SK-N-SH treated with all-trans-retinoic acid at 6 μM for 48 hours (cell line): Measurements from ENCODE around the gene ZNF518B.

Experiments used
- ATAC-seq: fragments of 200-7000 bp; cut with Tn5 transposase; 3 replicates; pipeline ENCODE4 v1.9.1; 2020; ENCODE audit warnings: mild to moderate bottlenecking, moderate library complexity
- ARNTL ChIP-seq: fragments of 450-650 bp; formaldehyde crosslinking; IDR thresholded peaks from 2 replicates; pipeline ENCODE4 v1.5.0; 2020; ENCODE audit warnings: low read depth, mild to moderate bottlenecking, moderate library complexity, borderline replicate concordance
- BACH2 ChIP-seq: fragments of 250-450 bp; sonication (Bioruptor Pico); IDR thresholded peaks from 2 replicates; pipeline ENCODE4 v1.9.0; 2021; ENCODE audit warnings: mild to moderate bottlenecking, borderline replicate concordance
- CSDC2 ChIP-seq: fragments of 250-450 bp; sonication (Bioruptor Pico); IDR thresholded peaks from 2 replicates; pipeline ENCODE4 v1.5.0; 2020; ENCODE audit warnings: mild to moderate bottlenecking, moderate library complexity
- ESRRG ChIP-seq: fragments of 250-450 bp; sonication (Bioruptor Pico); IDR thresholded peaks from 2 replicates; pipeline ENCODE4 v1.6.1; 2021; ENCODE audit warnings: mild to moderate bottlenecking
- GLIS3 ChIP-seq: fragments of 250-450 bp; sonication (Bioruptor Pico); IDR thresholded peaks from 2 replicates; pipeline ENCODE4 v1.5.0; 2020; ENCODE audit warnings: mild to moderate bottlenecking, moderate library complexity
- ISL1 ChIP-seq: fragments of 250-450 bp; sonication (Bioruptor Pico); IDR thresholded peaks from 2 replicates; pipeline ENCODE4 v2.1.2; 2022; ENCODE audit warnings: mild to moderate bottlenecking, moderate library complexity
- PPARA ChIP-seq: fragments of 250-450 bp; sonication (Bioruptor Pico); IDR thresholded peaks from 2 replicates; pipeline ENCODE4 v1.5.0; 2020; ENCODE audit warnings: mild to moderate bottlenecking, borderline replicate concordance
- RARB ChIP-seq: fragments of 250-450 bp; sonication (Bioruptor Pico); IDR thresholded peaks from 2 replicates; pipeline ENCODE4 v1.8.0; 2021; ENCODE audit warnings: mild to moderate bottlenecking, moderate library complexity
- TCF4 ChIP-seq: fragments of 250-450 bp; sonication (Bioruptor Pico); IDR thresholded peaks from 2 replicates; pipeline ENCODE4 v1.8.0; 2021; ENCODE audit warnings: mild to moderate bottlenecking, moderate library complexity, borderline replicate concordance
- TOX ChIP-seq: fragments of 250-450 bp; sonication (Bioruptor Pico); IDR thresholded peaks from 2 replicates; pipeline ENCODE4 v1.8.0; 2021; ENCODE audit warnings: mild to moderate bottlenecking, moderate library complexity, borderline replicate concordance
- ZFP30 ChIP-seq: fragments of 450-650 bp; formaldehyde crosslinking; IDR thresholded peaks from 2 replicates; pipeline ENCODE4 v1.5.0; 2022; ENCODE audit warnings: mild to moderate bottlenecking, moderate library complexity
- ZNF565 ChIP-seq: fragments of 450-650 bp; formaldehyde crosslinking; conservative IDR thresholded peaks from 2 replicates; pipeline ENCODE4 v1.5.0; 2020; ENCODE audit warnings: low read depth, mild to moderate bottlenecking, moderate library complexity
- ZNF70 ChIP-seq: fragments of 450-650 bp; formaldehyde crosslinking; IDR thresholded peaks from 2 replicates; pipeline ENCODE4 v1.5.0; 2020; ENCODE audit warnings: mild to moderate bottlenecking, moderate library complexity
- ZNF8 ChIP-seq: fragments of 450-650 bp; formaldehyde crosslinking; IDR thresholded peaks from 2 replicates; pipeline ENCODE4 v1.5.0; 2020; ENCODE audit warnings: mild to moderate bottlenecking, moderate library complexity
- TF ChIP-seq, protein P1 (sequence below): fragments of 250-450 bp; sonication (Bioruptor Pico); IDR thresholded peaks from 2 replicates; pipeline ENCODE4 v1.5.0; 2020; ENCODE audit warnings: mild to moderate bottlenecking, moderate library complexity
- TF ChIP-seq, protein P2 (sequence below): fragments of 250-450 bp; sonication (Bioruptor Pico); IDR thresholded peaks from 2 replicates; pipeline ENCODE4 v1.5.1; 2020; ENCODE audit warnings: low read depth, mild to moderate bottlenecking, moderate library complexity
- TF ChIP-seq, protein P3 (sequence below): fragments of 250-450 bp; sonication (Bioruptor Pico); IDR thresholded peaks from 2 replicates; pipeline ENCODE4 v1.8.0; 2020; ENCODE audit warnings: mild to moderate bottlenecking, moderate library complexity, borderline replicate concordance
- TF ChIP-seq, protein P4 (sequence below): fragments of 250-450 bp; sonication (Bioruptor Pico); IDR thresholded peaks from 2 replicates; pipeline ENCODE4 v1.8.0; 2021; ENCODE audit warnings: low read depth, mild to moderate bottlenecking, moderate library complexity, borderline replicate concordance
- TF ChIP-seq, protein P5 (sequence below): fragments of 250-450 bp; sonication (Bioruptor Pico); IDR thresholded peaks from 2 replicates; pipeline ENCODE4 v1.5.1; 2021; ENCODE audit warnings: mild to moderate bottlenecking, moderate library complexity

The ZNF518B gene

DNA sequence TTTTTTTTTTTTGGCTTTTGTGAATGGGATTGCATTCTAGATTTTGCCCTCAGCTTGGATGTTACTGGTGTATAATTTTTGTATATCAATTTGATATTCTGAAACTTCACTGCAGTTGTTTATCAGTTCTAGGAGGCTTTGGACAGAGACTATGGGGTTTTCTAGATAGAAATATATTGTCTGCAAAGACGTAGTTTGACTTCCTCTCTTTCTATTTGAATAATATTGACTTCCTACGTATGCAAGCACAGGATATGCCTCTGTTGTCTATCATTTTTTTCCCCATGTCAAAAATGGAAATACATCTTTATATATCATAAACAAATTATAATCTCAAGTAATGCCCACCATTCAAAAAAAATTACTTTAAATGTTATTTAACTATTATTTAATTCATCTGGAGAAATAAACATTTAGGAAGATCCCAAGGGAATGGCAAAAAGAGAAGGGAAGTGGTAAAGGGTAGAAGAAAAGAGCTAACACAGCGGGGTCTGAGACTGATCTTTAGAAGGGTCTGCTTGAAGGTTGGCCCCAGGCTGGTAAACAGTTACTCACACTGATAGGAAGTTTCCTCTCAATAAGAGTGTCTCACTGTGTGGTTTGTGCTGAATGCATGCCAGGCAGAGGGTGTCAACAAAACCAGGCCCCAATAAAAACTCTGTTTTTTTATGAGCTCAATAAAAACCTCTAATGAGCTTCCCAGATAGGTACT lies 35.7 kb downstream of the ZNF518B start (continued):
- TF ChIP-seq, protein P1, sequence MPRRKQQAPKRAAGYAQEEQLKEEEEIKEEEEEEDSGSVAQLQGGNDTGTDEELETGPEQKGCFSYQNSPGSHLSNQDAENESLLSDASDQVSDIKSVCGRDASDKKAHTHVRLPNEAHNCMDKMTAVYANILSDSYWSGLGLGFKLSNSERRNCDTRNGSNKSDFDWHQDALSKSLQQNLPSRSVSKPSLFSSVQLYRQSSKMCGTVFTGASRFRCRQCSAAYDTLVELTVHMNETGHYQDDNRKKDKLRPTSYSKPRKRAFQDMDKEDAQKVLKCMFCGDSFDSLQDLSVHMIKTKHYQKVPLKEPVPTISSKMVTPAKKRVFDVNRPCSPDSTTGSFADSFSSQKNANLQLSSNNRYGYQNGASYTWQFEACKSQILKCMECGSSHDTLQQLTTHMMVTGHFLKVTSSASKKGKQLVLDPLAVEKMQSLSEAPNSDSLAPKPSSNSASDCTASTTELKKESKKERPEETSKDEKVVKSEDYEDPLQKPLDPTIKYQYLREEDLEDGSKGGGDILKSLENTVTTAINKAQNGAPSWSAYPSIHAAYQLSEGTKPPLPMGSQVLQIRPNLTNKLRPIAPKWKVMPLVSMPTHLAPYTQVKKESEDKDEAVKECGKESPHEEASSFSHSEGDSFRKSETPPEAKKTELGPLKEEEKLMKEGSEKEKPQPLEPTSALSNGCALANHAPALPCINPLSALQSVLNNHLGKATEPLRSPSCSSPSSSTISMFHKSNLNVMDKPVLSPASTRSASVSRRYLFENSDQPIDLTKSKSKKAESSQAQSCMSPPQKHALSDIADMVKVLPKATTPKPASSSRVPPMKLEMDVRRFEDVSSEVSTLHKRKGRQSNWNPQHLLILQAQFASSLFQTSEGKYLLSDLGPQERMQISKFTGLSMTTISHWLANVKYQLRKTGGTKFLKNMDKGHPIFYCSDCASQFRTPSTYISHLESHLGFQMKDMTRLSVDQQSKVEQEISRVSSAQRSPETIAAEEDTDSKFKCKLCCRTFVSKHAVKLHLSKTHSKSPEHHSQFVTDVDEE (CRISPR knock-in tag), result no peak

DNA sequence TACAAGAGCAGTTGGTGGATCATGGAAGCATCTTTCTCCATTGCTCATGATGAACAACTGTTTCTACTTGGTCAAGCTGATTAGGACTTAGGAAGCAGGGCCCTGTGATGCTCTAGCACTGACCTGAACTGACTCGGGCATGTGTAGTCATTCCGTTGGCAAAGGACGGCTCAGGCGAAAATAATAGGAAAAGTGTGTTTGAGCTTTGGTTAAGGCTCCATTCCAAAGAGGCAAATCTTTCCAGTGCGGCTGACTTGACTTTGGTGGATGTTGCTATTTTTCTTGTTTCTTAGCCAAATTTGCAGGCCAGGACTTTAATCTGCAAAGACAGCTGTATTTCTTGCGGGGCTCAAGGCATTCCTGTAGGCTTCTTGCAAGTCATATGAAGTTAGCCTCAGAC lies 39.5 kb downstream of the ZNF518B start:
- no peak for TF ChIP-seq TOX
- TF ChIP-seq, protein P2, sequence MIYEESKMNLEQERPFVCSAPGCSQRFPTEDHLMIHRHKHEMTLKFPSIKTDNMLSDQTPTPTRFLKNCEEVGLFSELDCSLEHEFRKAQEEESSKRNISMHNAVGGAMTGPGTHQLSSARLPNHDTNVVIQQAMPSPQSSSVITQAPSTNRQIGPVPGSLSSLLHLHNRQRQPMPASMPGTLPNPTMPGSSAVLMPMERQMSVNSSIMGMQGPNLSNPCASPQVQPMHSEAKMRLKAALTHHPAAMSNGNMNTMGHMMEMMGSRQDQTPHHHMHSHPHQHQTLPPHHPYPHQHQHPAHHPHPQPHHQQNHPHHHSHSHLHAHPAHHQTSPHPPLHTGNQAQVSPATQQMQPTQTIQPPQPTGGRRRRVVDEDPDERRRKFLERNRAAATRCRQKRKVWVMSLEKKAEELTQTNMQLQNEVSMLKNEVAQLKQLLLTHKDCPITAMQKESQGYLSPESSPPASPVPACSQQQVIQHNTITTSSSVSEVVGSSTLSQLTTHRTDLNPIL (CRISPR knock-in tag), result no peak
- no peak for TF ChIP-seq ZFP30 (CRISPR knock-in tag)
- TF ChIP-seq CSDC2 (CRISPR knock-in tag), result no peak
- TF ChIP-seq, protein P3, sequence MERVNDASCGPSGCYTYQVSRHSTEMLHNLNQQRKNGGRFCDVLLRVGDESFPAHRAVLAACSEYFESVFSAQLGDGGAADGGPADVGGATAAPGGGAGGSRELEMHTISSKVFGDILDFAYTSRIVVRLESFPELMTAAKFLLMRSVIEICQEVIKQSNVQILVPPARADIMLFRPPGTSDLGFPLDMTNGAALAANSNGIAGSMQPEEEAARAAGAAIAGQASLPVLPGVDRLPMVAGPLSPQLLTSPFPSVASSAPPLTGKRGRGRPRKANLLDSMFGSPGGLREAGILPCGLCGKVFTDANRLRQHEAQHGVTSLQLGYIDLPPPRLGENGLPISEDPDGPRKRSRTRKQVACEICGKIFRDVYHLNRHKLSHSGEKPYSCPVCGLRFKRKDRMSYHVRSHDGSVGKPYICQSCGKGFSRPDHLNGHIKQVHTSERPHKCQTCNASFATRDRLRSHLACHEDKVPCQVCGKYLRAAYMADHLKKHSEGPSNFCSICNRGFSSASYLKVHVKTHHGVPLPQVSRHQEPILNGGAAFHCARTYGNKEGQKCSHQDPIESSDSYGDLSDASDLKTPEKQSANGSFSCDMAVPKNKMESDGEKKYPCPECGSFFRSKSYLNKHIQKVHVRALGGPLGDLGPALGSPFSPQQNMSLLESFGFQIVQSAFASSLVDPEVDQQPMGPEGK, result no peak
- TF ChIP-seq ZNF8 (CRISPR knock-in tag), result no peak
- no peak for TF ChIP-seq ZNF70 (CRISPR knock-in tag)
- TF ChIP-seq TCF4, result no peak
- TF ChIP-seq, protein P4, sequence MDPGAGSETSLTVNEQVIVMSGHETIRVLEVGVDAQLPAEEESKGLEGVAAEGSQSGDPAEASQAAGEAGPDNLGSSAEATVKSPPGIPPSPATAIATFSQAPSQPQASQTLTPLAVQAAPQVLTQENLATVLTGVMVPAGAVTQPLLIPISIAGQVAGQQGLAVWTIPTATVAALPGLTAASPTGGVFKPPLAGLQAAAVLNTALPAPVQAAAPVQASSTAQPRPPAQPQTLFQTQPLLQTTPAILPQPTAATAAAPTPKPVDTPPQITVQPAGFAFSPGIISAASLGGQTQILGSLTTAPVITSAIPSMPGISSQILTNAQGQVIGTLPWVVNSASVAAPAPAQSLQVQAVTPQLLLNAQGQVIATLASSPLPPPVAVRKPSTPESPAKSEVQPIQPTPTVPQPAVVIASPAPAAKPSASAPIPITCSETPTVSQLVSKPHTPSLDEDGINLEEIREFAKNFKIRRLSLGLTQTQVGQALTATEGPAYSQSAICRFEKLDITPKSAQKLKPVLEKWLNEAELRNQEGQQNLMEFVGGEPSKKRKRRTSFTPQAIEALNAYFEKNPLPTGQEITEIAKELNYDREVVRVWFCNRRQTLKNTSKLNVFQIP (CRISPR knock-in tag), result no peak
- TF ChIP-seq ZNF565 (CRISPR knock-in tag), result no peak
- no peak for TF ChIP-seq ISL1 (CRISPR knock-in tag)
- TF ChIP-seq, all 23 proteins: peak for 0
- no peak for ATAC-seq

DNA sequence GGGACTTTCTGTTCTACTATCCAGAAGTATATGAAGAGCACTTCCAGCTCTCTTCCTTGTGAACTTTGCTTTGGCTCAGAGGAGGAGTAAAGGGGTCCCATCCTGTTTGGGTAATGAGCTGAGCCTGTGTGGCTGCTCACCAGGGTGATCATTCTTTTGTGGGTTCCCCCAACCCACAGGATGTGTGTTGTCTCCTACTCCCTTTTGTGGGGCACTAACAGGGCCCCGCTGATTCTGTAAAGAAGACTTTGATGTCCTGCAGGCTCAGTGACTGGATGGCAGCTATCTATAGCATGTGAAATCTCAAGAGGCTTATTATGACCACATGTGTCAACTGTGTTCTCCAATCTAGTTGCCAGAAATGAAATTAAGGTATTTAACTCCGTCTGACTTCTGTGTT lies 40.8 kb downstream of the ZNF518B start:
- no peak for TF ChIP-seq ZNF8 (CRISPR knock-in tag)
- no peak for TF ChIP-seq RARB (CRISPR knock-in tag)
- TF ChIP-seq, protein P4 (CRISPR knock-in tag), result no peak
- no peak for TF ChIP-seq ESRRG (CRISPR knock-in tag)
- no peak for TF ChIP-seq BACH2 (CRISPR knock-in tag)
- no peak for TF ChIP-seq ZFP30 (CRISPR knock-in tag)
- TF ChIP-seq ARNTL (CRISPR knock-in tag), result no peak
- TF ChIP-seq, protein P5, sequence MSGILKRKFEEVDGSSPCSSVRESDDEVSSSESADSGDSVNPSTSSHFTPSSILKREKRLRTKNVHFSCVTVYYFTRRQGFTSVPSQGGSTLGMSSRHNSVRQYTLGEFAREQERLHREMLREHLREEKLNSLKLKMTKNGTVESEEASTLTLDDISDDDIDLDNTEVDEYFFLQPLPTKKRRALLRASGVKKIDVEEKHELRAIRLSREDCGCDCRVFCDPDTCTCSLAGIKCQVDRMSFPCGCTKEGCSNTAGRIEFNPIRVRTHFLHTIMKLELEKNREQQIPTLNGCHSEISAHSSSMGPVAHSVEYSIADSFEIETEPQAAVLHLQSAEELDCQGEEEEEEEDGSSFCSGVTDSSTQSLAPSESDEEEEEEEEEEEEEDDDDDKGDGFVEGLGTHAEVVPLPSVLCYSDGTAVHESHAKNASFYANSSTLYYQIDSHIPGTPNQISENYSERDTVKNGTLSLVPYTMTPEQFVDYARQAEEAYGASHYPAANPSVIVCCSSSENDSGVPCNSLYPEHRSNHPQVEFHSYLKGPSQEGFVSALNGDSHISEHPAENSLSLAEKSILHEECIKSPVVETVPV (CRISPR knock-in tag), result no peak
- no peak for TF ChIP-seq ZNF70 (CRISPR knock-in tag)
- TF ChIP-seq, protein P3, result no peak
- TF ChIP-seq PPARA (CRISPR knock-in tag), result no peak
- TF ChIP-seq ZNF565 (CRISPR knock-in tag), result no peak
- TF ChIP-seq, protein P2 (CRISPR knock-in tag), result no peak
- TF ChIP-seq ISL1 (CRISPR knock-in tag), result no peak
- TF ChIP-seq GLIS3 (CRISPR knock-in tag), result no peak
- no peak for ATAC-seq
